NCI-H1930 (cell line): ENCODE results near the gene IFT43.

Experiments used
- DNase-seq, 2 experiments: peaks; one replicate each; lab custom pipeline; 2025; lab: John Stamatoyannopoulos, UW

The IFT43 gene

GRCh38 chr14:75985618-75986438, at the start of gene IFT43:
IFT43 (plus strand) TSS chr14:75985763; CDS start chr14:75985787, 24 bp downstream.
- DNase-seq = peak; percentile 51 to 53

DNA sequence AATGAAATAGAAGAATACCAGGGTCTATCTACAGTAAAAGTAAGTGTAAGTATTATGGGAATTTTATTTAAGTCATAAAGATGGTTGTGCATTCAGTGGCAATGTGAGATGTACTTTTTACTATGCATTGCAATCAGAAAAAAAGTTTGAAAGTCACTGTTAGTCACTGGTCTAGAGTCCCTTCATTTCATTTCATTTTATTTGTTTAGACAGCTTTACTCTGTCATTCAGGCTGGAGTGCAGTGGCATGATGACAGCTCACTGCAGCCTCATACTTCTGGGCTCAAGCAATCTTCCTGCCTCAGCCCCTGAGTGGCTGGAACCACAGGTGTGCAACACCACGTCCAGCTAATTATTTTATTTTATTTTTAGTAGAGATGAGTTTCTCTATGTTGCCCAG, 46.4 kb upstream of the IFT43 start:
- DNase-seq = no peak

GRCh38 chr14:75941030-75941429, 44.5 kb upstream of the IFT43 start:
- no peak for DNase-seq

DNA sequence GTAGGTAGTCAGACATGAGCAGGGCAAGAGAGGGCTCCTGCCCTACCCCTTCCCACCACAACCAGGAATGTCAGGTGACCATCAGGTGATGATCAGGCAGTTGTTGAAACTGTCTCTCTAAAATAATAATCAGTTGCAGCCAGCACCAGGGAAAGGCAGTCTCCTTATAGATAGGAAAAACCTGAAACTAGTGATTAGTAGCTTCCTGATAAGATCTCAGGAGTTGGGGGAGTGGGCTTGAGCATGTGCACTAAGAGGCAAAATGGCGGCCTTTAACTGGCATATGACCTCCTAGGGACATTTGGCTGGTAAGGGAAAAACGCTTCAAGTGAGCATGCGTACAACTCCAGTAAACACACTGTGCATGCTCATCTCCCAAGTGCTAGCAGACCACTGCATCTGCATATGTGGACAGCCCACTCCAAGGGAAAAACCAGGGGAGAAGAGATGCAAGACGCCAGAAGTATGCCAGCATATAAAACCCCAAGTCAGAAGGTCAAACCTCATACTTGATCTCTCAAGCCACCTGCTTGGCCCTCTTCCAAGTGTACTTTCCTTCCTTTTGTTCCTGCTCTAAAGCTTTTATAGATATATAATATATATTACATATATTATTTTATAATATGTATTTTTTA, 40.8 kb upstream of the IFT43 start:
- no peak for DNase-seq

DNA sequence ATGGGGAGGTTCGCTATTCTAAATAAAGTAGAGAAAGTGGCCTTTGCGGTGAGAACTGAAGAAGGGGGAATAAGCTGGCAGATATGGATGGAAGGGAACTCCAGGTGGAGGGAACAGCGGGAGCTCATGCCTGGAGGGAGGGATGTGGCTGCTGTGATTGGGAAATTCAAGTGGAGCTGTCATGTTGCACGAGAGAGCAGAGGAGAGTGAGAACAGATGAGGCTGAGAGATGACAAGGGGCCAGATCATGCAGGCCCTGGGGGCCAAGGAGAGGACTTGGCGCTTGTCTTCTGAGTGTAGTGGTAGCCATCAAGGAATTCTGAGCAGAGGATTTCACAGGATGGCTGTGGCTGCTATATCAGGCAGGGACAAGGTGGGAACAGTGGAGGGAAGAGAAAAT, 38.8 kb upstream of the IFT43 start:
- DNase-seq = no peak

GRCh38 chr14:75952489-75952888, 33.1 kb upstream of the IFT43 start:
- no peak for DNase-seq

DNA sequence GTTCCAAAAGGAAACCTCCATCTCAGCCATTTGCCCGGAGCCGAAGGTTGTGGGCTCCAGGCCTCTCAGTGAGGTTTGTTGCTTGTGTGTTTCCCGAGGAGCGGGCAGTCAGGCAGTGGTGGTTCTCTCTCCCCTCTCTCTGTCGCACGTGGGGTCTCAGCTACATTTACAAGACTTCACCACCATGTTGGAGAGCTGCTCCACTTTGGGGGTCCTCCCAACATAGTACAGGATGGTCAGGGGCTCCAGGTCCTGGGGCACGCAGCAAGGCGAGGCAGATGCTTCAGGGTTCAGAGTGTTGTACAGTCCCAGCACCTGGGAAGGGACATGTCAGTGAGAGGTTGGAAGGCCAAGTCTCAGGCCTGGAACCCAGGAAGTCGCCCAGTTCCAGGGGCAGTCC, 26.5 kb upstream of the IFT43 start:
- no peak for DNase-seq

- no peak for DNase-seq
These were observed 25.3 kb upstream of the IFT43 start for GRCh38 chr14:75960231-75960630.

DNA sequence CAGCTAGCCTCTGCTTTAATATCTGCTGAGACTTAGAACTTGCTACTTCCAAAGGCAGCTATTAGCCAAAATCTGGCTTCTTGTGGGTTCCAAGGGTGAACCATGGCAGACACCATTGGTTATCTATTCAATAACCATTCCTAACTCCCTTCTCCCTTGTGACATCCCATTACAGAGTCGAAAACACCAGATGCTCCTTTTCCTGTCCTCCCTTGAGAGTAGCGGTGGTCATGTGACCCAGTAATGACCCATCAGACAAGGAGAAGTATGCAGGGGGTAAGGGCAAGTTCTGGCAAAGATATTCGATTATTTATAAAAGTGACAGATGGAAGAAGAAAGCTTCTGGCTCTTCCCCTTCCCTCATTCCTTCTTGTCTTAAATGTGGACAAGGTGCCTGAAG, 23.9 kb upstream of the IFT43 start:
- DNase-seq = no peak

GRCh38 chr14:75967866-75968265, 17.7 kb upstream of the IFT43 start:
- DNase-seq = no peak

- no peak for DNase-seq
These were observed 17.1 kb upstream of the IFT43 start for GRCh38 chr14:75968456-75968855.

- no peak for DNase-seq
These were observed 16.4 kb upstream of the IFT43 start for GRCh38 chr14:75969126-75969525.

GRCh38 chr14:75969891-75970290, 15.7 kb upstream of the IFT43 start:
- no peak for DNase-seq

GRCh38 chr14:75970989-75971388, 14.6 kb upstream of the IFT43 start:
- no peak for DNase-seq

GRCh38 chr14:75971509-75971908, 14.1 kb upstream of the IFT43 start:
- DNase-seq = no peak

DNA sequence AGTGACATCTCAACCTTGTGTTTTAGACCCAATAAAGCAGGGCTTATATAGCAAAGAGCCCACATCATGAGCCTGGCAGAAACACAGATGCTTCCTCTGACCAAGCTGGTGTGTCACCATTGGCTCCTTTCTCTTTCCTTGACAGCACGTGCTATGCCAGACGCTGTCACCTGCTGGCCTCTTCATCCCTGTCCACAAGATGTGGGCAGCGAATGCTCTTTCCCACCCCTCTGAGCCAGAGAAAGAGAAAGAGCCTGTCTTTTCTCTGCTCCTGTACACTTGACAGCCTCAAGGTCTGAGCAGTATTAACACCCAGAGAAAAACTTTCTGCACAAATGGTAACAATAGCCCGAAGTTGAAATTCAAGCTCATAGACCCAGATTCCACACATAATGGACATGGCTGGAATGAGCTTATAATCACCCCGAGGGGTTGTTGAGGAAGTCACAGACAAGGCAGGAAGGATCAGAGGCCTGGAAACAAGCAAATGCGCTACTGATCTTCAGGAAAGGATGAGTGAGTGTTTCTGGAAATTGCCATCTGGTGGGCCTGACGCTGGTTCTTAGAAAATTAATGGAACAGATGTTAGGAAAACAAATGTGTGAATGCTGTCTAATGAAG, 12.7 kb upstream of the IFT43 start:
- no peak for DNase-seq

DNA sequence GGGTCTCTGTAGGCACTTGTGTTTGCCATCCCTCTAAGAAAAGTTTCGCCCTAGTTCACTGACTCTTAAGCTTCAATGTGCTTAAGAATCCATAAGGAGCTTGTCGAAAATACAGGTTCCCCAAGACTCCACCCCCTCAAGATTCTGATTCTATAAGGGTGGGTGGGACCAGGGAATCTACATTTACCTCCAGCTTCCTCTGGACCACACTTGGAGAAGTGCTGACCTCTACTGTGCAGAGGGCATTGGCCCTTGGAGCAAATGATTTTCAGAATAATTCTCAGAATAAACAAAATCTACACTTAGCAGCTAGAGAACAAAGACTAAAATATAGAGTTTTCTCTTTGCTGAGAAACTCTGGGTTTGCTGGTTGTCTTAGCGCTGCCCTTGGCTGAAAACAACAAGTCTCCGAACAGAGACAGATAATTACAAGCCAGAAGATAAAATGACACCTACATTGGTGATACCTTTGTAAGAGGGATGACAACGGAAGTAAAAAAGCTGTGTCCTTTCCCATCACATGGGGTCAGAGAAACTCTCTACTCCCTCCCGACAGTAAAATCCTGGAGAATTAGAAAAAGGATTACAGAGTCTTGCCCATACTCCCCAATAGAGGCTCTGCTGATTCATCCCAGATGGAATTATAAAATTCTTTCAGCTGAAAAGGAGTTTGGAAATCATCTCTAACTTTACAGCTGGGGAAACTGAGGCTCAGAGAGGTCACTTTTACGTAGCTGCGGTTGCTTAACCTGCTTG, 8.6 kb upstream of the IFT43 start:
- no peak for DNase-seq

DNA sequence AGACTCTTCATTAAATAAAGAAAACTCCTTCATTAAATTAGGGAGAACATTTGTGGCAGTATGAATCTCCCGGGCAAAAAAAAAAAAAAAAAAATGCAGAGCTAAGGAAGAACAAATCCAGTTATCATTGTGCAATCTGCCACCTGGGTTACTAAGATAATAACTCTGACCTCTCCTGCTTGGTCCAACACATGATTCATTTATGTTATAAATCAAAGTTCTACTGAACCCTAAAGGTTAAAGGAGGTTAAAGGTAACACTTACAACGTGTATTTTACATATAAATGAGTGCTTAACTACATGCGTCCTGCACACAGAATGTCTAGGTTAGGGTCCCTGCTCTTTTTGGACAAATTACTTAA, 8.0 kb upstream of the IFT43 start:
- no peak for DNase-seq

DNA sequence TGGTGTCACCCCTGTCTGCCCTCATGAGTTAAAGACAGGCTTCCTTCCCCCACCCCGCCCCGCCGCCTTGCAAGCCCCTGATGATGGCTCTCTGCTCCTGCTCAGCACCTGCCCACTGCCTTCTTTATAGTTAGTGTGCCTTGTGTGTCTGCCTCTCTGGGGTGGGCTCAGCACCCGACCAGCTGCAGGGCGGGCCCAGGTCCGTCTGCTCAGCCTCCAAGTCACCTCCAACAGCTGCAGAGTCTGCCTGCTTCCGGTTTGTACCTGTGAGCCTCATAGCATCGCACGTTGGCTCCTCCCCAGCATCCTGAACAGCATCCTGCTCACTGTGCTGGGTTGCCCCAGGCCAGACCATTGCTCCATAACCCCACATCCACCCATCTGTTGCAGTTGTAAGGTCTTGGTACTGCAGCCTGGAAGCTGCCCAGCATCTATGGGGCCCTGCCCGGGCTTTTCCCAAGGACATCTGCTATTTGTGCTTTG, 7.3 kb upstream of the IFT43 start:
- DNase-seq = no peak

DNA sequence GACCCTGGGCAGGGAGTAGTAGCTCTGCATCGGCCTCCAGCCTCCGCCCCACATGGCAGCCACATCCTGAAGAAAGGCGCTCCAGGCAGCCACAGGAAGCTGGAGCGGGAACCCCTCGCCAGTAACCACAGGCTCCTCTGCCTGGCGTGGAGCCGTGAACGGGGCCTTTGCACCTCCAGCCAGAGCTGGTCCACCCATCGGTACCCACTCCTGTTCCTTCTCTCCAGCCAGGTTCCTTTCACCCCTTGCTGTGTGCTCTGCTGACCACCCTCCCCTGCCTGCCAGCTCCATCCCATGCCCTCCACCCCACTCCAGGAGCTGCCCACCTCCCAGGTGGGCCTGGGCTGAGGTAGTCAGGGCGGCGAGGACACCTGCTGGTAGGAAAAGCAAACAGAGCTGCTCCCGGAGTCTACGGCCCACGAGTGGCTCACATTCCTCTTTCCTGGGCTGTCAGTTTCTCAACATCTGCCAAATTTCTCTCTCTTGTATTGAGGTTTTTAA, 6.4 kb upstream of the IFT43 start:
- no peak for DNase-seq

- DNase-seq = no peak
These were observed 5.7 kb upstream of the IFT43 start for GRCh38 chr14:75979648-75980565.
